ENCODE results near the gene KANSL1. TPM values are rescaled to one million over a fixed set of nuclear protein-coding genes. Genes with fewer than 3 reads are reported as not detected.

KANSL1 gene
- total and polyA plus RNA-seq, 2 experiments from 2014 or later = 49.0 to 206 TPM

GRCh38 chr17:46001390-46002310 lies 191.6 kb downstream of the KANSL1 start:
- Mint-ChIP-seq H3K27me3 (ENCODE audit: insufficient read depth, low read depth, poor library complexity) (peaks cover 17% of the 10 kb centered on the region), H3K27ac (no peak overlapping the region), H3K9me3 (peaks cover 3% of the 10 kb centered on the region; the same call in 2 of the 3 replicates), H3K4me1 (no peaks in the 10 kb centered on the region), H3K36me3 (ENCODE audit: low read depth) (no peaks in the 10 kb centered on the region; the same call in 2 of the 3 replicates), H3K4me3 (no peak overlapping the region)
- ATAC-seq = no peak; the same call in 2 of the 3 replicates
- no peak for DNase-seq (ENCODE audit: low spot score)
- Histone ChIP-seq H4K20me1 (replicated peaks; ENCODE audit: insufficient read depth) (no peaks in the 10 kb centered on the region), H3K27ac (ENCODE audit: low read depth) (no peak overlapping the region), H3K4me2 (no peak overlapping the region), H3F3A (replicated peaks; ENCODE audit: low read depth) (no peaks in the 10 kb centered on the region), H3K4me1 (ENCODE audit: insufficient read depth) (no peaks in the 10 kb centered on the region), H3K27me3 (ENCODE audit: insufficient read depth) (no peaks in the 10 kb centered on the region), H3K36me3 (ENCODE audit: insufficient read depth) (no peaks in the 10 kb centered on the region), H3K9me2 (ENCODE audit: insufficient read depth) (no peaks in the 10 kb centered on the region), H3K79me2 (replicated peaks; ENCODE audit: insufficient read depth) (no peaks in the 10 kb centered on the region), H3K4me3 (no peak overlapping the region), H2AFZ (0 out of 2 replicates have a peak overlapping the region, but pooled peaks have one; percentile 63)
- no peak for TF ChIP-seq ZNF331 (CRISPR knock-in tag; IDR thresholded peaks at IDR 0.05; ENCODE audit: low read depth)
- no peak for TF ChIP-seq ETS1 (IDR thresholded peaks at IDR 0.05)
- no peak for TF ChIP-seq POLR2AphosphoS5 (IDR thresholded peaks at IDR 0.05; ENCODE audit: low read depth)
- TF ChIP-seq CREB1 (CRISPR knock-in tag; IDR thresholded peaks at IDR 0.05; ENCODE audit: low read depth) = no peak
- no peak for TF ChIP-seq ZNF462 (CRISPR knock-in tag; IDR thresholded peaks at IDR 0.05)
